SK-N-SH (cell line): Measurements from ENCODE around the gene FBXL7. TPM values are rescaled to one million over a fixed set of nuclear protein-coding genes. Genes with fewer than 3 reads are reported as not detected.
A peak's percentile ranks its signal among the peaks of the same experiment; 100 is the strongest.

Experiments
- CTCF ChIA-PET: fragments of 300-600, 350-600 bp; formaldehyde crosslinking; extraction: SDS; loops from one replicate; lab custom pipeline; 2021; lab: Yijun Ruan, JAX
- POLR2A ChIA-PET: fragments of 350-600 bp; sonication (Branson Sonifier 250); formaldehyde crosslinking; extraction: SDS; loops from one replicate; lab custom pipeline; 2020; ENCODE audit warnings: antibody characterized with exemption, inconsistent platforms; lab: Yijun Ruan, JAX
- DNase-seq: peaks from one replicate; pipeline ENCODE4 v3.0.0; 2012
- H2AFZ ChIP-seq: fragments of 200-600 bp; sonication (generic); 2 replicates; pipeline ENCODE4 v1.8.1; 2016; ENCODE audit warnings: antibody characterized with exemption, mild to moderate bottlenecking, low read depth
- H3F3A ChIP-seq: fragments of 200-600 bp; sonication (generic); replicated peaks from 2 replicates; pipeline ENCODE3; 2016; ENCODE audit warnings: antibody characterized with exemption, mild to moderate bottlenecking; ENCODE audit not compliant: insufficient read depth
- H3K27ac ChIP-seq, 2 experiments: fragments of 200-500 bp in 1 of 2; fragments of 200-600 bp in 1 of 2; sonication (Bioruptor generic) in 1 of 2; sonication (generic), shearing (Covaris generic) in 1 of 2; 2 replicates each; pipeline versions ENCODE4 v1.5.1 to v1.6.1; 2014 to 2016; ENCODE audit warnings: low read depth in 2 of 2, inconsistent platforms in 1 of 2, low read length in 1 of 2, mild to moderate bottlenecking in 1 of 2, mixed read lengths in 1 of 2
- H3K27me3 ChIP-seq: fragments of 200-600 bp; sonication (generic), shearing (Covaris generic); 2 replicates; pipeline ENCODE4 v1.6.1; 2016; ENCODE audit warnings: mixed run types; ENCODE audit not compliant: insufficient read depth
- H3K36me3 ChIP-seq, 2 experiments: fragments of 200-500 bp in 1 of 2; fragments of 200-600 bp in 1 of 2; sonication (Bioruptor generic) in 1 of 2; sonication (generic) in 1 of 2; replicated peaks in 1 of 2; 2 replicates each; pipeline versions ENCODE3 to v1.5.1; 2014 to 2016; ENCODE audit warnings: low read length in 1 of 2, mild to moderate bottlenecking in 1 of 2; ENCODE audit not compliant: insufficient read depth in 2 of 2, control insufficient read depth in 1 of 2
- H3K4me1 ChIP-seq, 2 experiments: fragments of 200-500 bp in 1 of 2; fragments of 200-600 bp in 1 of 2; sonication (Bioruptor generic) in 1 of 2; sonication (generic), shearing (Covaris generic) in 1 of 2; 2 replicates each; pipeline versions ENCODE4 v1.5.1 to v1.6.1; 2014 to 2016; ENCODE audit warnings: low read depth in 1 of 2, low read length in 1 of 2, mixed run types in 1 of 2; ENCODE audit not compliant: insufficient read depth in 2 of 2, control insufficient read depth in 1 of 2
- H3K4me2 ChIP-seq: fragments of 200-600 bp; sonication (generic), shearing (Covaris generic); 2 replicates; pipeline ENCODE4 v1.6.1; 2017; ENCODE audit warnings: mixed run types
- H3K4me3 ChIP-seq, 2 experiments: fragments of 200-500 bp in 1 of 2; fragments of 200-600 bp in 1 of 2; sonication (Bioruptor generic) in 1 of 2; sonication (generic), shearing (Covaris generic) in 1 of 2; 2 replicates each; pipeline versions ENCODE4 v1.5.1 to v1.8.1; 2014 to 2016; ENCODE audit warnings: low read depth in 2 of 2, inconsistent platforms in 1 of 2, low read length in 1 of 2, mild to moderate bottlenecking in 1 of 2, mixed read lengths in 1 of 2, moderate library complexity in 1 of 2
- H3K79me2 ChIP-seq: fragments of 200-600 bp; sonication (generic); 2 replicates; pipeline ENCODE4 v1.8.1; 2017; ENCODE audit warnings: mild to moderate bottlenecking; ENCODE audit not compliant: insufficient read depth
- H3K9ac ChIP-seq: fragments of 200-600 bp; sonication (generic); 2 replicates; pipeline ENCODE4 v1.6.1; 2017; ENCODE audit warnings: mixed run types
- H3K9me2 ChIP-seq: fragments of 200-600 bp; sonication (generic); 2 replicates; pipeline ENCODE4 v1.6.1; 2017; ENCODE audit warnings: mixed run types
- H3K9me3 ChIP-seq: fragments of 200-600 bp; sonication (generic); 2 replicates; pipeline ENCODE4 v1.6.1; 2017; ENCODE audit warnings: mixed run types, mild to moderate bottlenecking, moderate library complexity
- H4K20me1 ChIP-seq: fragments of 200-600 bp; sonication (generic); 2 replicates; pipeline ENCODE4 v1.6.1; 2017; ENCODE audit warnings: mild to moderate bottlenecking, mixed run types; ENCODE audit not compliant: insufficient read depth
- CHD2 ChIP-seq: fragments of 150-350 bp; IDR thresholded peaks from 2 replicates; pipeline ENCODE4 v1.6.1; 2018; ENCODE audit warnings: low read length; ENCODE audit not compliant: partially characterized antibody
- ELF1 ChIP-seq: IDR thresholded peaks from 2 replicates; pipeline ENCODE4 v1.4.0; 2012
- EP300 ChIP-seq, 2 experiments: IDR thresholded peaks; 2 replicates each; pipeline versions ENCODE4 v1.4.0 to v1.6.1; 2012; ENCODE audit warnings: borderline replicate concordance in 1 of 2, low read depth in 1 of 2, low read length in 1 of 2
- EZH2phosphoT487 ChIP-seq: fragments of 200-600 bp; sonication (generic); IDR thresholded peaks from 2 replicates; pipeline ENCODE4 v1.6.1; 2017; ENCODE audit warnings: low read depth, mixed run types, mild to moderate bottlenecking, antibody characterized with exemption, moderate library complexity, borderline replicate concordance
- FOSL2 ChIP-seq: IDR thresholded peaks from 2 replicates; pipeline ENCODE4 v1.4.0; 2012; ENCODE audit warnings: low read depth, mild to moderate bottlenecking, moderate library complexity, borderline replicate concordance
- FOXJ3 ChIP-seq: sonication (generic); formaldehyde crosslinking; IDR thresholded peaks from 2 replicates; pipeline ENCODE4 v1.5.1; 2020; ENCODE audit warnings: mild to moderate bottlenecking, missing genetic modification reagents
- FOXM1 ChIP-seq: IDR thresholded peaks from 2 replicates; pipeline ENCODE4 v1.4.0; 2012; ENCODE audit warnings: low read depth, mild to moderate bottlenecking
- GATA2 ChIP-seq: sonication (generic); formaldehyde crosslinking; IDR thresholded peaks from 2 replicates; pipeline ENCODE4 v1.5.0; 2020; ENCODE audit warnings: mild to moderate bottlenecking, missing genetic modification reagents
- NFIC ChIP-seq: IDR thresholded peaks from 2 replicates; pipeline ENCODE4 v1.4.0; 2012; ENCODE audit warnings: borderline replicate concordance
- NRF1 ChIP-seq: IDR thresholded peaks from 2 replicates; pipeline ENCODE4 v1.6.1; 2012; ENCODE audit warnings: low read depth, mild to moderate bottlenecking, low read length
- RAD21 ChIP-seq: IDR thresholded peaks from 2 replicates; pipeline ENCODE4 v1.6.1; 2012; ENCODE audit warnings: mild to moderate bottlenecking, low read length
- RXRA ChIP-seq: IDR thresholded peaks from 2 replicates; pipeline ENCODE4 v1.4.0; 2012; ENCODE audit warnings: low read depth, mild to moderate bottlenecking, borderline replicate concordance
- SMC3 ChIP-seq: IDR thresholded peaks from 2 replicates; pipeline ENCODE4 v1.6.1; 2012; ENCODE audit warnings: low read depth, low read length, improper control_type of control experiment
- TAF1 ChIP-seq: IDR thresholded peaks from 2 replicates; pipeline ENCODE4 v1.6.1; 2012; ENCODE audit warnings: low read depth, mild to moderate bottlenecking, low read length, moderate library complexity, borderline replicate concordance
- TCF12 ChIP-seq: IDR thresholded peaks from 2 replicates; pipeline ENCODE4 v1.4.0; 2012
- TEAD4 ChIP-seq: IDR thresholded peaks from 2 replicates; pipeline ENCODE4 v1.4.0; 2012; ENCODE audit warnings: mild to moderate bottlenecking, borderline replicate concordance; ENCODE audit not compliant: insufficient read depth
- WGBS: methylation state at CpG from one replicate; pipeline ENCODE4 v1.1.6; 2017; ENCODE audit warnings: low lambda C conversion rate; 5-methylcytosine and 5-hydroxymethylcytosine counted together
- polyA plus RNA-seq, 3 experiments: library from polyadenylated mRNA; depleted of rRNA; stranded (reverse); fragments of >200 nt; gene quantifications; 2 replicates each; pipeline ENCODE4 v1.2.3, GENCODE V29; 2012
- TF ChIP-seq, protein P1 (sequence below): IDR thresholded peaks from 2 replicates; pipeline ENCODE4; 2012
- TF ChIP-seq, protein P2 (sequence below): IDR thresholded peaks from 2 replicates; pipeline ENCODE4 v1.4.0; 2012; ENCODE audit warnings: low read depth, borderline replicate concordance
- TF ChIP-seq, protein P3 (sequence below): IDR thresholded peaks from 2 replicates; pipeline ENCODE4 v1.4.0; 2012; ENCODE audit warnings: low read depth, borderline replicate concordance

Gene FBXL7
- polyA plus RNA-seq, 1 of the 3 experiments (the other 2 are of a cell fraction) = 7.0 TPM

DNA sequence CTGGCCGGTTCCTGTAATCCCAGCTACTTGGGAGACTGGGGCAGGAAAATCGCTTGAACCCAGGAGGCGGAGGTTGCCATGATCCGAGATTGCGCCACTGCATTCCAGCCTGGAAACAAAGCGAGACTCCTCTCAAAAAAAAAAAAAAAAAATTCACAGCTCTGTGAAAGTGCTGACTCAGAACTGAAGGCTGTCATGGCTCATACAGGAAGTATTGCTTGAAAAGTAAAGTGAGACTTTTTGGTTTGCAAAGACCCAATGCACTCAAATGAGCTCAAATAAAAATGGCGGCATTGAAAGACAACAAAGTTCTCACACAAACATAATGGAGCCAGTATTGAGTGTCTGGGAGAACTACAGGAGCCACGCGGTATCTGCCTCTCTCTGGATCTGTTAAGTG is 202.1 kb downstream of the FBXL7 start:
- H3F3A ChIP-seq = peaks cover 7% of the 10 kb centered on the region
- no peak for DNase-seq
- H3K36me3 ChIP-seq = no peaks in the 10 kb centered on the region
- 0 out of 2 replicates have a peak, but pooled peaks cover 8% of the 10 kb centered on the region for H3K79me2 ChIP-seq
- H3K27ac ChIP-seq = no peak overlapping the region
- H3K4me3 ChIP-seq = no peak overlapping the region
- H4K20me1 ChIP-seq = no peaks in the 10 kb centered on the region
- no peak overlapping the region for H3K4me2 ChIP-seq
- no peak overlapping the region for H3K9ac ChIP-seq
- no peaks in the 10 kb centered on the region for H3K9me3 ChIP-seq
- H3K27me3 ChIP-seq = no peaks in the 10 kb centered on the region
- ChIA-PET POLR2A (no interaction called here), CTCF (interaction anchor here (0.6 kb wide), 1 partner anchor 14 kb away, joined by 3 read pairs; no protein-coding TSS in a partner anchor)
- no peaks in the 10 kb centered on the region for H3K9me2 ChIP-seq
- 83% methylated on average over 9 of the region's 9 CpGs for WGBS
- no peak overlapping the region for H2AFZ ChIP-seq
- peaks cover 3 to 5% of the 10 kb centered on the region in 2 experiments; a peak in 3 of 4 replicates for H3K4me1 ChIP-seq
- no peak for TF ChIP-seq EP300 (IDR thresholded peaks at IDR 0.05; ENCODE audit: borderline replicate concordance in 1 of 2, low read depth in 1 of 2, low read length in 1 of 2)
- TF ChIP-seq, protein P1, sequence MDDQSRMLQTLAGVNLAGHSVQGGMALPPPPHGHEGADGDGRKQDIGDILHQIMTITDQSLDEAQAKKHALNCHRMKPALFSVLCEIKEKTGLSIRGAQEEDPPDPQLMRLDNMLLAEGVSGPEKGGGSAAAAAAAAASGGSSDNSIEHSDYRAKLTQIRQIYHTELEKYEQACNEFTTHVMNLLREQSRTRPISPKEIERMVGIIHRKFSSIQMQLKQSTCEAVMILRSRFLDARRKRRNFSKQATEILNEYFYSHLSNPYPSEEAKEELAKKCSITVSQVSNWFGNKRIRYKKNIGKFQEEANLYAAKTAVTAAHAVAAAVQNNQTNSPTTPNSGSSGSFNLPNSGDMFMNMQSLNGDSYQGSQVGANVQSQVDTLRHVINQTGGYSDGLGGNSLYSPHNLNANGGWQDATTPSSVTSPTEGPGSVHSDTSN = 0 out of 2 replicates have a peak, but pooled peaks have one; percentile 5
- TF ChIP-seq FOXJ3 (CRISPR knock-in tag) = no peak
- no peak for TF ChIP-seq GATA2 (CRISPR knock-in tag)
- no peak for TF ChIP-seq TAF1
- TF ChIP-seq NRF1 = no peak

DNA sequence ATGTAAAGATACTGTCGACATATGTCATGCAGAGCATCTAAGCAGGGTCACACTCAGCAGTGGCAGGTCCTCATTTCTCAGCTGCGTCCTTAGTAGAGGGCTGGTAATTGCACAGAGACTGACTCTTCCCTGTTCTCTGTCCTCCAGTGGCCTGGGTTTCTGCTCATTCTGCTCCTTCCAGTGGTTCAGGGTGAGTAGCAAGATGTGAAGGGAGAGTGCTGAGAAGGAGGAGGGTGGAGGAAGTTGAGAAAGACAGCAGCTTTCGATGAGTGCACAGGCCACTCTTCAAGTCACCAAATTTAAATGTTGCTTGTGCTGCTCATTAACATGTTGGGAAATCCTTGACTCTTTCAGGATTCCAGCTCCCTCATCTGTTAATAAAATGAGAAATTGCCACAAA is 203.9 kb downstream of the FBXL7 start:
- H3K4me2 ChIP-seq = 0 out of 2 replicates have a peak overlapping the region, but pooled peaks have one; percentile 5
- H3K9ac ChIP-seq = no peak overlapping the region
- H3K4me1 ChIP-seq = peaks cover 3 to 9% of the 10 kb centered on the region in 2 experiments; a peak in 2 of 4 replicates
- H3K79me2 ChIP-seq = 0 out of 2 replicates have a peak, but pooled peaks cover 8% of the 10 kb centered on the region
- H3K4me3 ChIP-seq = no peak overlapping the region
- WGBS = 78% methylated on average over 3 of the region's 3 CpGs
- no peaks in the 10 kb centered on the region for H3K27me3 ChIP-seq
- H3F3A ChIP-seq = peaks cover 7% of the 10 kb centered on the region
- no peak for DNase-seq
- no peaks in the 10 kb centered on the region for H3K9me2 ChIP-seq
- peak overlapping the region; percentile 52 to 55; a peak in 3 of 4 replicates for H3K27ac ChIP-seq
- no peak overlapping the region for H2AFZ ChIP-seq
- ChIA-PET CTCF (no interaction called here), POLR2A (no interaction called here)
- TF ChIP-seq, protein P2, sequence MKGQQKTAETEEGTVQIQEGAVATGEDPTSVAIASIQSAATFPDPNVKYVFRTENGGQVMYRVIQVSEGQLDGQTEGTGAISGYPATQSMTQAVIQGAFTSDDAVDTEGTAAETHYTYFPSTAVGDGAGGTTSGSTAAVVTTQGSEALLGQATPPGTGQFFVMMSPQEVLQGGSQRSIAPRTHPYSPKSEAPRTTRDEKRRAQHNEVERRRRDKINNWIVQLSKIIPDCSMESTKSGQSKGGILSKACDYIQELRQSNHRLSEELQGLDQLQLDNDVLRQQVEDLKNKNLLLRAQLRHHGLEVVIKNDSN = no peak
- TF ChIP-seq NFIC = no peak
- no peak for TF ChIP-seq RXRA
- no peak for TF ChIP-seq RAD21
- no peak for TF ChIP-seq FOSL2
- TF ChIP-seq FOXM1 = no peak
- no peak for TF ChIP-seq TCF12
- no peak for TF ChIP-seq TAF1
- no peak for TF ChIP-seq TEAD4
- TF ChIP-seq, protein P1 = no peak
- no peak for TF ChIP-seq ELF1
- no peak for TF ChIP-seq EZH2phosphoT487
- TF ChIP-seq, protein P3, sequence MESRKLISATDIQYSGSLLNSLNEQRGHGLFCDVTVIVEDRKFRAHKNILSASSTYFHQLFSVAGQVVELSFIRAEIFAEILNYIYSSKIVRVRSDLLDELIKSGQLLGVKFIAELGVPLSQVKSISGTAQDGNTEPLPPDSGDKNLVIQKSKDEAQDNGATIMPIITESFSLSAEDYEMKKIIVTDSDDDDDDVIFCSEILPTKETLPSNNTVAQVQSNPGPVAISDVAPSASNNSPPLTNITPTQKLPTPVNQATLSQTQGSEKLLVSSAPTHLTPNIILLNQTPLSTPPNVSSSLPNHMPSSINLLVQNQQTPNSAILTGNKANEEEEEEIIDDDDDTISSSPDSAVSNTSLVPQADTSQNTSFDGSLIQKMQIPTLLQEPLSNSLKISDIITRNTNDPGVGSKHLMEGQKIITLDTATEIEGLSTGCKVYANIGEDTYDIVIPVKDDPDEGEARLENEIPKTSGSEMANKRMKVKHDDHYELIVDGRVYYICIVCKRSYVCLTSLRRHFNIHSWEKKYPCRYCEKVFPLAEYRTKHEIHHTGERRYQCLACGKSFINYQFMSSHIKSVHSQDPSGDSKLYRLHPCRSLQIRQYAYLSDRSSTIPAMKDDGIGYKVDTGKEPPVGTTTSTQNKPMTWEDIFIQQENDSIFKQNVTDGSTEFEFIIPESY = no peak
- TF ChIP-seq SMC3 = no peak
- no peak for TF ChIP-seq CHD2
- no peaks in the 10 kb centered on the region for H3K9me3 ChIP-seq
- H4K20me1 ChIP-seq = no peaks in the 10 kb centered on the region
- no peaks in the 10 kb centered on the region for H3K36me3 ChIP-seq
